A549 (cell line): Measurements from ENCODE around the gene CERS6. TPM values are rescaled to one million over a fixed set of nuclear protein-coding genes. Genes with fewer than 3 reads are reported as not detected.

Experiments used
- ATAC-seq, 2 experiments: fragments of 200-7000 bp in 1 of 2; fragments of >200 bp in 1 of 2; cut with Nextera tagmentation in 1 of 2; cut with Tn5 transposase in 1 of 2; 3 replicates each; pipeline versions ENCODE4 v1.8.0 to v1.9.1; 2018 to 2020; ENCODE audit warnings: mild to moderate bottlenecking in 1 of 2, moderate library complexity in 1 of 2
- CTCF ChIA-PET: fragments of 300-600 bp; sonication (Branson Sonifier 250); formaldehyde crosslinking; extraction: SDS; loops from one replicate; lab custom pipeline; 2021; ENCODE audit warnings: antibody characterized with exemption, inconsistent platforms; lab: Yijun Ruan, JAX
- POLR2A ChIA-PET: fragments of 350-600 bp; formaldehyde crosslinking; extraction: SDS; loops from one replicate; lab custom pipeline; 2021; ENCODE audit warnings: antibody characterized with exemption, inconsistent platforms; lab: Yijun Ruan, JAX
- DNase-seq, 2 experiments: peaks; one replicate each; pipeline versions ENCODE4 v3.0.0 to v3.0.0-alpha.2; 2011 to 2016; ENCODE audit warnings: low read depth in 1 of 2, low spot score in 1 of 2
- FAIRE-seq: peaks from 2 replicates; lab custom pipeline; 2011; peaks lifted over from hg19 to GRCh38; lab: Jason Lieb, UNC
- H3K27ac ChIP-seq, 2 experiments: fragments of >200 bp; sonication (Bioruptor Twin); formaldehyde crosslinking; 3 replicates each; pipeline ENCODE4 v1.5.1; 2016 to 2017
- H3K4me1 ChIP-seq: fragments of >200 bp; sonication (Bioruptor Twin); formaldehyde crosslinking; 3 replicates; pipeline ENCODE4 v1.6.1; 2016
- H3K4me2 ChIP-seq: fragments of >200 bp; sonication (Bioruptor Twin); formaldehyde crosslinking; 3 replicates; pipeline ENCODE4 v1.6.1; 2016
- H3K4me3 ChIP-seq: fragments of >200 bp; sonication (Bioruptor Twin); formaldehyde crosslinking; 3 replicates; pipeline ENCODE4 v1.5.1; 2016
- H3K9me3 ChIP-seq: fragments of >200 bp; sonication (Bioruptor Twin); formaldehyde crosslinking; 3 replicates; pipeline ENCODE4 v1.6.1; 2016
- BCL3 ChIP-seq: fragments of >200 bp; sonication (Bioruptor Twin); formaldehyde crosslinking; IDR thresholded peaks from 3 replicates; pipeline ENCODE4 v1.6.1; 2016
- CBX8 ChIP-seq: fragments of 200-600 bp; sonication (generic); IDR thresholded peaks from 2 replicates; pipeline ENCODE4 v1.6.1; 2016
- CTCF ChIP-seq: fragments of >200 bp; sonication (Bioruptor Twin); formaldehyde crosslinking; IDR thresholded peaks from 3 replicates; pipeline ENCODE4 v1.5.1; 2016
- FOSL2 ChIP-seq, 2 experiments: fragments of 450-650 bp in 1 of 2; fragments of >200 bp in 1 of 2; sonication (Bioruptor Twin) in 1 of 2; formaldehyde crosslinking; IDR thresholded peaks; 2 replicates each; pipeline versions ENCODE4 v1.5.0 to v1.6.1; 2016 to 2020; ENCODE audit warnings: mild to moderate bottlenecking in 1 of 2, moderate library complexity in 1 of 2
- JUN ChIP-seq, 2 experiments: fragments of >200 bp; sonication (Bioruptor Twin); formaldehyde crosslinking; IDR thresholded peaks; 2 replicates in 1 of 2; 3 replicates in 1 of 2; pipeline ENCODE4 v1.6.1; 2016 to 2017
- MAX ChIP-seq: IDR thresholded peaks from 2 replicates; pipeline ENCODE4 v1.6.1; 2012
- MAZ ChIP-seq: fragments of 150-350 bp; IDR thresholded peaks from 2 replicates; pipeline ENCODE4 v1.6.1; 2014; ENCODE audit warnings: antibody characterized with exemption, low read depth, low read length, borderline replicate concordance
- NFE2L2 ChIP-seq: fragments of 150-350 bp; conservative IDR thresholded peaks from 2 replicates; pipeline ENCODE4 v1.6.1; 2014; ENCODE audit warnings: low read length
- RAD21 ChIP-seq, 2 experiments: fragments of >200 bp in 1 of 2; sonication (Bioruptor Twin) in 1 of 2; formaldehyde crosslinking in 1 of 2; IDR thresholded peaks in 1 of 2; conservative IDR thresholded peaks in 1 of 2; 2 replicates in 1 of 2; 3 replicates in 1 of 2; pipeline ENCODE4 v1.6.1; 2012 to 2018; ENCODE audit warnings: inconsistent platforms in 1 of 2
- REST ChIP-seq: fragments of 200-600 bp; sonication (generic); IDR thresholded peaks from 2 replicates; pipeline ENCODE4 v1.6.1; 2016; ENCODE audit warnings: antibody characterized with exemption, mild to moderate bottlenecking, moderate library complexity
- SREBF2 ChIP-seq: fragments of 450-650 bp; IDR thresholded peaks from 2 replicates; pipeline ENCODE4 v1.6.1; 2014; ENCODE audit warnings: mild to moderate bottlenecking, moderate library complexity
- ZFP36 ChIP-seq: fragments of 450-650 bp; IDR thresholded peaks from 2 replicates; pipeline ENCODE4 v1.6.1; 2014; ENCODE audit warnings: borderline replicate concordance; ENCODE audit not compliant: partially characterized antibody
- ZSCAN20 ChIP-seq: fragments of 250-450 bp; sonication (Bioruptor Pico); IDR thresholded peaks from 2 replicates; pipeline ENCODE4 v1.8.0; 2022; ENCODE audit warnings: mild to moderate bottlenecking, moderate library complexity
- WGBS: methylation state at CpG from one replicate; pipeline ENCODE4 v1.1.6; 2017; ENCODE audit errors: missing lambda C conversion rate; 5-methylcytosine and 5-hydroxymethylcytosine counted together
- polyA plus RNA-seq, 4 experiments: library from polyadenylated mRNA; depleted of rRNA in 3 of 4; stranded (reverse); fragments of >200 nt; fragmentation: RNase III in 1 of 4; extraction: RNeasy Plus Mini Kit Qiagen cat#74134 plus additional on column Dnase treatment in 1 of 4; gene quantifications; 2 replicates in 3 of 4; 3 replicates in 1 of 4; pipeline ENCODE4 v1.2.3, GENCODE V29; 2011 to 2017

Gene CERS6
- polyA plus RNA-seq, 2 of the 4 experiments (the other 2 are of a cell fraction) = 12.0 to 16.9 TPM

- TF ChIP-seq JUN (IDR thresholded peaks at IDR 0.05) (no peak), FOSL2 (IDR thresholded peaks at IDR 0.05) (no peak), FOSL2 (CRISPR knock-in tag; IDR thresholded peaks at IDR 0.05) (no peak), CBX8 (no peak), ZFP36 (no peak), BCL3 (no peak), ZSCAN20 (CRISPR knock-in tag) (no peak), NFE2L2 (no peak), REST (no peak), CTCF (no peak), SREBF2 (no peak)
- TF ChIP-seq, all 56 proteins: peak for 0
- CTCF ChIA-PET = interaction anchor here (1.4 kb wide), 1 partner anchor 19 kb away, joined by 3 read pairs; no protein-coding TSS in a partner anchor
- Histone ChIP-seq H3K9me3 (no peaks in the 10 kb centered on the region), H3K27ac (no peak overlapping the region), H3K4me1 (no peaks in the 10 kb centered on the region), H3K4me2 (no peak overlapping the region), H3K4me3 (no peak overlapping the region)
- DNase-seq = no peak
- no peak for ATAC-seq
- 90% methylated on average over 3 of the region's 3 CpGs for WGBS
- POLR2A ChIA-PET = no interaction called here
- no peak for FAIRE-seq
These were observed 284.3 kb downstream of the CERS6 start for GRCh38 chr2:168740360-168740759.

GRCh38 chr2:168740788-168741187 lies 284.7 kb downstream of the CERS6 start:
- Histone ChIP-seq H3K4me3 (no peak overlapping the region), H3K27ac (no peak overlapping the region), H3K4me1 (no peaks in the 10 kb centered on the region), H3K9me3 (no peaks in the 10 kb centered on the region)
- ChIA-PET POLR2A (no interaction called here), CTCF (interaction anchor here (1.4 kb wide), 1 partner anchor 19 kb away, joined by 3 read pairs; no protein-coding TSS in a partner anchor)
- WGBS = 63% methylated on average over 3 of the region's 3 CpGs
- no peak for FAIRE-seq
- no peak for DNase-seq
- TF ChIP-seq MAX (no peak), RAD21 (conservative IDR thresholded peaks at IDR 0.05 in 1 of 2, IDR thresholded peaks at IDR 0.05 in 1 of 2) (no peak), REST (no peak), MAZ (no peak)
- TF ChIP-seq, all 56 proteins: peak for 0
- H3K4me2 ChIP-seq = no peak overlapping the region
- ATAC-seq = no peak
